H9 (cell line): ENCODE measurements around the gene ACO1. TPM values are rescaled to one million over a fixed set of nuclear protein-coding genes. Genes with fewer than 3 reads are reported as not detected.
A peak's percentile ranks its signal among the peaks of the same experiment; 100 is the strongest.

Experiments
- DNase-seq: peaks from one replicate; pipeline ENCODE4 v3.0.0-alpha.2; 2017
- H2AFZ ChIP-seq: one replicate; pipeline ENCODE4 v1.6.1; 2013; ENCODE audit warnings: mild to moderate bottlenecking, low read length, control low read depth, moderate library complexity
- H2AK5ac ChIP-seq: 2 replicates; pipeline ENCODE4 v1.6.1; 2013; ENCODE audit warnings: low read length, control low read depth, mixed read lengths; ENCODE audit not compliant: insufficient read length
- H2BK120ac ChIP-seq: one replicate; pipeline ENCODE4 v1.6.1; 2013; ENCODE audit warnings: low read depth, mild to moderate bottlenecking, low read length, control low read depth, inconsistent platforms; ENCODE audit not compliant: poor library complexity, severe bottlenecking
- H2BK12ac ChIP-seq: 2 replicates; pipeline ENCODE4 v1.6.1; 2013; ENCODE audit warnings: low read length, control low read depth, mixed read lengths, low read depth; ENCODE audit not compliant: insufficient read length
- H2BK15ac ChIP-seq: 2 replicates; pipeline ENCODE4 v1.6.1; 2013; ENCODE audit warnings: low read depth, low read length, control low read depth
- H2BK20ac ChIP-seq: one replicate; pipeline ENCODE4 v1.6.1; 2013; ENCODE audit warnings: low read depth, mild to moderate bottlenecking, low read length, control low read depth, inconsistent platforms; ENCODE audit not compliant: poor library complexity, severe bottlenecking
- H2BK5ac ChIP-seq: 2 replicates; pipeline ENCODE4 v1.6.1; 2013; ENCODE audit warnings: low read length, control low read depth, mixed read lengths; ENCODE audit not compliant: insufficient read length
- H3K14ac ChIP-seq: 2 replicates; pipeline ENCODE4 v1.6.1; 2013; ENCODE audit warnings: low read length, control low read depth; ENCODE audit not compliant: insufficient read depth
- H3K18ac ChIP-seq: 2 replicates; pipeline ENCODE4 v1.6.1; 2013; ENCODE audit warnings: low read depth, mild to moderate bottlenecking, mixed read lengths, low read length, control low read depth; ENCODE audit not compliant: insufficient read length
- H3K23ac ChIP-seq: 2 replicates; pipeline ENCODE4 v1.6.1; 2013; ENCODE audit warnings: low read length, control low read depth, mixed read lengths, low read depth; ENCODE audit not compliant: insufficient read length
- H3K23me2 ChIP-seq: 2 replicates; pipeline ENCODE4 v1.6.1; 2013; ENCODE audit warnings: low read depth, mild to moderate bottlenecking, mixed read lengths, low read length, control low read depth; ENCODE audit not compliant: insufficient read length, poor library complexity, severe bottlenecking
- H3K27ac ChIP-seq: 2 replicates; pipeline ENCODE4 v1.5.1; 2013; ENCODE audit warnings: low read length, control low read depth, mixed read lengths, low read depth; ENCODE audit not compliant: insufficient read length
- H3K27me3 ChIP-seq: 2 replicates; pipeline ENCODE4 v1.6.1; 2013; ENCODE audit warnings: low read length, control low read depth, inconsistent platforms; ENCODE audit not compliant: insufficient read depth
- H3K4ac ChIP-seq: 2 replicates; pipeline ENCODE4 v1.6.1; 2013; ENCODE audit warnings: low read depth, mild to moderate bottlenecking, control low read depth, inconsistent platforms, low read length, moderate library complexity
- H3K4me1 ChIP-seq: 2 replicates; pipeline ENCODE4 v1.6.1; 2013; ENCODE audit warnings: low read length, control low read depth, inconsistent platforms; ENCODE audit not compliant: insufficient read depth
- H3K4me2 ChIP-seq: 2 replicates; pipeline ENCODE4 v1.6.1; 2013; ENCODE audit warnings: low read length, control low read depth, mixed read lengths; ENCODE audit not compliant: insufficient read length, insufficient read depth
- H3K56ac ChIP-seq: 2 replicates; pipeline ENCODE4 v1.6.1; 2013; ENCODE audit warnings: low read depth, mild to moderate bottlenecking, mixed read lengths, low read length, control low read depth; ENCODE audit not compliant: insufficient read length
- H3K79me1 ChIP-seq: 2 replicates; pipeline ENCODE4 v1.6.1; 2013; ENCODE audit warnings: low read depth, mild to moderate bottlenecking, moderate library complexity, low read length, control low read depth, inconsistent platforms; ENCODE audit not compliant: insufficient read depth, poor library complexity, severe bottlenecking
- H3K79me2 ChIP-seq: 2 replicates; pipeline ENCODE4 v1.6.1; 2013; ENCODE audit warnings: low read length, control low read depth, inconsistent platforms; ENCODE audit not compliant: insufficient read depth
- H3K9ac ChIP-seq: 2 replicates; pipeline ENCODE4 v1.6.1; 2013; ENCODE audit warnings: low read length, control low read depth, mixed read lengths; ENCODE audit not compliant: insufficient read length; ENCODE audit errors: extremely low read depth
- H3K9me3 ChIP-seq: one replicate; pipeline ENCODE4 v1.6.1; 2013; ENCODE audit warnings: low read depth, low read length, inconsistent platforms; ENCODE audit not compliant: control insufficient read depth
- H3T11ph ChIP-seq: one replicate; pipeline ENCODE4 v1.6.1; 2013; ENCODE audit warnings: mild to moderate bottlenecking, low read length, control low read depth, inconsistent platforms
- H4K20me1 ChIP-seq: one replicate; pipeline ENCODE4 v1.6.1; 2013; ENCODE audit not compliant: control insufficient read depth, insufficient read length, insufficient read depth
- H4K5ac ChIP-seq: 2 replicates; pipeline ENCODE4 v1.6.1; 2013; ENCODE audit warnings: low read depth, mild to moderate bottlenecking, mixed read lengths, low read length, control low read depth; ENCODE audit not compliant: insufficient read length
- H4K8ac ChIP-seq: replicated peaks from 2 replicates; pipeline ENCODE4 v1.6.1; 2013; ENCODE audit warnings: low read length, control low read depth, mixed read lengths, low read depth; ENCODE audit not compliant: insufficient read length
- H4K91ac ChIP-seq: 2 replicates; pipeline ENCODE4 v1.6.1; 2013; ENCODE audit warnings: low read depth, mild to moderate bottlenecking, moderate library complexity, mixed read lengths, low read length, control low read depth; ENCODE audit not compliant: insufficient read length
- H3K27ac Mint-ChIP-seq, 3 experiments: 2 replicates in 2 of 3; 3 replicates in 1 of 3; pipeline ENCODE4 v1.8.0; 2020 to 2021; ENCODE audit warnings: mixed read lengths in 3 of 3, mild to moderate bottlenecking in 1 of 3, moderate library complexity in 1 of 3
- H3K27me3 Mint-ChIP-seq: 2 replicates; pipeline ENCODE4 v1.8.0; 2021; ENCODE audit warnings: low read depth, mild to moderate bottlenecking, moderate library complexity, mixed read lengths
- H3K36me3 Mint-ChIP-seq, 3 experiments: 2 replicates in 2 of 3; 3 replicates in 1 of 3; pipeline ENCODE4 v1.8.0; 2020 to 2021; ENCODE audit warnings: low read depth in 3 of 3, mixed read lengths in 3 of 3; ENCODE audit not compliant: insufficient read depth in 1 of 3
- H3K4me1 Mint-ChIP-seq, 2 experiments: 2 replicates each; pipeline ENCODE4 v1.8.0; 2020; ENCODE audit warnings: mixed read lengths in 2 of 2
- H3K4me3 Mint-ChIP-seq, 2 experiments: 2 replicates in 1 of 2; 3 replicates in 1 of 2; pipeline ENCODE4 v1.8.0; 2020 to 2021; ENCODE audit warnings: mild to moderate bottlenecking in 2 of 2, mixed read lengths in 2 of 2, moderate library complexity in 1 of 2
- H3K9me3 Mint-ChIP-seq, 2 experiments: 2 replicates in 1 of 2; 3 replicates in 1 of 2; pipeline ENCODE4 v1.8.0; 2020; ENCODE audit warnings: mild to moderate bottlenecking in 2 of 2, mixed read lengths in 2 of 2, moderate library complexity in 1 of 2
- WGBS: extraction: QIAGEN DNeasy Blood & Tissue Kit; methylation state at CpG from one replicate; pipeline ENCODE4 v1.1.7; 2013; ENCODE audit warnings: missing lambda C conversion rate, low lambda C conversion rate, mixed read lengths; ENCODE audit not compliant: insufficient read length; ENCODE audit errors: extremely low coverage; 5-methylcytosine and 5-hydroxymethylcytosine counted together
- total RNA-seq: library from RNA; stranded (reverse); gene quantifications from 2 replicates; pipeline ENCODE4 v1.2.1, GENCODE V29; 2021
- TF ChIP-seq, protein P1 (sequence below): fragments of 200-600 bp; sonication (generic); conservative IDR thresholded peaks from 3 replicates; pipeline ENCODE4 v1.8.0; 2021; ENCODE audit warnings: antibody characterized with exemption, mild to moderate bottlenecking

ACO1 gene
- total RNA-seq, 1 experiment from 2014 or later: 44.5 TPM

DNA sequence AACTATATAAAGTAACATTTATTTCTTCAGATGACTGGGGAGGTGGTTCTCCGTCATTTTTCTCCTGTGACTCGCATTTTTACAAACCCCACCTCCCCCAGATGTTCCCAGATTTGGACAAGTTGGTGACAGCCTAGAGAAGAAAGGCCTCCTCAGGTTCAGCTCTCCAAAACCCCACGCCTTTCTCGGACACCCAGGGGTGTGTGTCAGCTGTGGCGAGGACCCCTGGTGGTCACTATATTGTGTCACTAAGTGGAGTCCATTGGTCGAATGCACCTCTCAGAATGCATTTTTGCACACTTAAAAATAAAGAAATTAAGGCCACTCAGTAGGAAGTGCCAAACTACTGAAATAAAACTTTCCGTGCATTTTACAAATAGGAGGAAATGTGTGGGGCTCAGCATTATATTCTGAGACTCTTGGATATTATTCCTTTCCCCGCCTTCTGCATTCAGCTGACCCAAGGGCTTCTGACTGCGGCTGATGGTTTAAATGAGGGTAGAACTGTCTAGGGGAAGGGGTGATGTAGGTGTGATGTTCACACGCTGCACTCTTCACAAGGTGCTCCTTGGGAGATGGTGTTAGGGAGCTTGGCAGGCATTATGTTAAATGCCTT is 47.6 kb downstream of the ACO1 start:
- DNase-seq: peak; percentile 43
- no CpG with 5 or more reads among the region's 10 CpGs for WGBS
- Histone ChIP-seq H4K20me1 (no peaks in the 10 kb centered on the region), H2BK5ac (no peak overlapping the region), H2BK120ac (no peak overlapping the region), H3K4ac (no peak overlapping the region), H3T11ph (no peak overlapping the region), H3K27me3 (no peaks in the 10 kb centered on the region), H3K9ac (no peak overlapping the region), H2BK15ac (no peak overlapping the region), H3K18ac (no peak overlapping the region), H3K79me1 (no peaks in the 10 kb centered on the region), H3K79me2 (no peaks in the 10 kb centered on the region), H2AK5ac (no peak overlapping the region), H3K27ac (no peak overlapping the region), H3K23ac (no peak overlapping the region), H3K4me2 (no peak overlapping the region), H2AFZ (no peak overlapping the region), H4K91ac (no peak overlapping the region), H3K4me1 (no peaks in the 10 kb centered on the region), H2BK20ac (no peak overlapping the region), H3K9me3 (no peaks in the 10 kb centered on the region), H4K8ac (no peak overlapping the region), H2BK12ac (no peak overlapping the region), H3K14ac (no peak overlapping the region), H3K23me2 (no peaks in the 10 kb centered on the region), H3K56ac (no peak overlapping the region), H4K5ac (no peak overlapping the region)
- Mint-ChIP-seq H3K27me3 (no peaks in the 10 kb centered on the region), H3K9me3 (no peaks in the 10 kb centered on the region), H3K4me1 (no peaks in the 10 kb centered on the region), H3K4me3 (no peak overlapping the region), H3K27ac (no peak overlapping the region), H3K36me3 (peaks cover 15 to 52% (median 37%) of the 10 kb centered on the region in 3 experiments; a peak in 6 of 7 replicates)
- TF ChIP-seq, protein P1, sequence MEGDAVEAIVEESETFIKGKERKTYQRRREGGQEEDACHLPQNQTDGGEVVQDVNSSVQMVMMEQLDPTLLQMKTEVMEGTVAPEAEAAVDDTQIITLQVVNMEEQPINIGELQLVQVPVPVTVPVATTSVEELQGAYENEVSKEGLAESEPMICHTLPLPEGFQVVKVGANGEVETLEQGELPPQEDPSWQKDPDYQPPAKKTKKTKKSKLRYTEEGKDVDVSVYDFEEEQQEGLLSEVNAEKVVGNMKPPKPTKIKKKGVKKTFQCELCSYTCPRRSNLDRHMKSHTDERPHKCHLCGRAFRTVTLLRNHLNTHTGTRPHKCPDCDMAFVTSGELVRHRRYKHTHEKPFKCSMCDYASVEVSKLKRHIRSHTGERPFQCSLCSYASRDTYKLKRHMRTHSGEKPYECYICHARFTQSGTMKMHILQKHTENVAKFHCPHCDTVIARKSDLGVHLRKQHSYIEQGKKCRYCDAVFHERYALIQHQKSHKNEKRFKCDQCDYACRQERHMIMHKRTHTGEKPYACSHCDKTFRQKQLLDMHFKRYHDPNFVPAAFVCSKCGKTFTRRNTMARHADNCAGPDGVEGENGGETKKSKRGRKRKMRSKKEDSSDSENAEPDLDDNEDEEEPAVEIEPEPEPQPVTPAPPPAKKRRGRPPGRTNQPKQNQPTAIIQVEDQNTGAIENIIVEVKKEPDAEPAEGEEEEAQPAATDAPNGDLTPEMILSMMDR: peak; percentile 67
